HepG2 (cell line): ENCODE data around the gene GFY. TPM values are rescaled to one million over a fixed set of nuclear protein-coding genes. Genes with fewer than 3 reads are reported as not detected.

ENCODE experiments used
- CBX5 ChIP-seq: sonication (generic); formaldehyde crosslinking; IDR thresholded peaks from 2 replicates; pipeline ENCODE4 v1.4.0; 2020; ENCODE audit warnings: missing genetic modification reagents, borderline replicate concordance
- ESRRA ChIP-seq: sonication (generic); formaldehyde crosslinking; IDR thresholded peaks from 2 replicates; pipeline ENCODE4 v1.5.1; 2020; ENCODE audit warnings: mild to moderate bottlenecking, low read depth, missing genetic modification reagents
- HOXD1 ChIP-seq: sonication (generic); formaldehyde crosslinking; IDR thresholded peaks from 2 replicates; pipeline ENCODE4 v1.5.0; 2020; ENCODE audit warnings: missing genetic modification reagents
- JUNB ChIP-seq: sonication (generic); formaldehyde crosslinking; IDR thresholded peaks from 2 replicates; pipeline ENCODE4 v1.8.0; 2022; ENCODE audit warnings: missing genetic modification reagents, mild to moderate bottlenecking, borderline replicate concordance
- MED8 ChIP-seq: sonication (generic); formaldehyde crosslinking; IDR thresholded peaks from 2 replicates; pipeline ENCODE4 v1.8.1; 2023; ENCODE audit warnings: mild to moderate bottlenecking, missing genetic modification reagents; ENCODE audit not compliant: insufficient replicate concordance
- MTF2 ChIP-seq: sonication (generic); formaldehyde crosslinking; IDR thresholded peaks from 2 replicates; pipeline ENCODE4 v1.5.0; 2020; ENCODE audit warnings: missing genetic modification reagents, borderline replicate concordance
- NR2F1 ChIP-seq, 2 experiments: fragments of 450-650 bp in 1 of 2; formaldehyde crosslinking in 1 of 2; IDR thresholded peaks; 2 replicates each; pipeline versions ENCODE4 v1.5.0 to v1.6.1; 2016 to 2020; ENCODE audit warnings: mild to moderate bottlenecking in 1 of 2, missing compliant biosample characterization in 1 of 2, missing genetic modification reagents in 1 of 2, moderate library complexity in 1 of 2
- NR3C1 ChIP-seq: sonication (generic); formaldehyde crosslinking; IDR thresholded peaks from 2 replicates; pipeline ENCODE4 v1.4.0; 2020; ENCODE audit warnings: missing genetic modification reagents
- ZBTB42 ChIP-seq: sonication (generic); formaldehyde crosslinking; IDR thresholded peaks from 2 replicates; pipeline ENCODE4 v1.5.0; 2020; ENCODE audit warnings: mild to moderate bottlenecking, missing genetic modification reagents
- ZBTB8A ChIP-seq: sonication (generic); formaldehyde crosslinking; IDR thresholded peaks from 2 replicates; pipeline ENCODE4 v1.4.0; 2020; ENCODE audit warnings: mild to moderate bottlenecking, low read depth, missing genetic modification reagents, borderline replicate concordance
- ZNF235 ChIP-seq: sonication (generic); formaldehyde crosslinking; IDR thresholded peaks from 2 replicates; pipeline ENCODE4 v1.8.1; 2023; ENCODE audit warnings: mild to moderate bottlenecking, missing genetic modification reagents, borderline replicate concordance
- ZNF317 ChIP-seq: sonication (generic); formaldehyde crosslinking; IDR thresholded peaks from 2 replicates; pipeline ENCODE4 v1.5.0; 2020; ENCODE audit warnings: mild to moderate bottlenecking, missing genetic modification reagents
- ZNF331 ChIP-seq: sonication (generic); formaldehyde crosslinking; IDR thresholded peaks from 2 replicates; pipeline ENCODE4 v1.4.0; 2020; ENCODE audit warnings: missing genetic modification reagents
- ZNF570 ChIP-seq: sonication (generic); formaldehyde crosslinking; IDR thresholded peaks from 2 replicates; pipeline ENCODE4 v1.4.0; 2020; ENCODE audit warnings: mild to moderate bottlenecking, missing genetic modification reagents, borderline replicate concordance
- ZSCAN29 ChIP-seq: sonication (generic); formaldehyde crosslinking; conservative IDR thresholded peaks from 2 replicates; pipeline ENCODE4 v1.4.0; 2020; ENCODE audit warnings: mild to moderate bottlenecking, missing genetic modification reagents
- polyA plus RNA-seq, 8 experiments: library from polyadenylated mRNA; depleted of rRNA in 3 of 8; stranded (reverse) in 7 of 8; unstranded in 1 of 8; fragments of >200 nt; fragmentation: Illumina TruSeq in 4 of 8; extraction: Trizol in 4 of 8; gene quantifications; 2 replicates each; pipeline versions ENCODE4 v1.2.1 to v1.2.3, GENCODE V29; 2011 to 2016; ENCODE audit warnings: low read depth in 4 of 8, missing spikeins in 1 of 8, mixed read lengths in 1 of 8; ENCODE audit not compliant: insufficient read depth in 1 of 8
- total RNA-seq, 5 experiments: library from RNA; depleted of rRNA; stranded (reverse); fragments of >200 nt; fragmentation: Illumina TruSeq; extraction: Trizol; gene quantifications; 2 replicates each; pipeline ENCODE4 v1.2.3, GENCODE V29; 2016; ENCODE audit warnings: low read depth in 1 of 5
- TF ChIP-seq, protein P1 (sequence below): sonication (generic); formaldehyde crosslinking; IDR thresholded peaks from 2 replicates; pipeline ENCODE4 v1.4.0; 2020; ENCODE audit warnings: mild to moderate bottlenecking, low read depth, missing genetic modification reagents
- TF ChIP-seq, protein P2 (sequence below): sonication (generic); formaldehyde crosslinking; IDR thresholded peaks from 2 replicates; pipeline ENCODE4 v1.5.1; 2020; ENCODE audit warnings: mild to moderate bottlenecking, missing genetic modification reagents, borderline replicate concordance
- TF ChIP-seq, protein P3 (sequence below): sonication (generic); formaldehyde crosslinking; IDR thresholded peaks from 2 replicates; pipeline ENCODE4 v1.4.0; 2020; ENCODE audit warnings: missing genetic modification reagents

Gene GFY
- total and polyA plus RNA-seq, 2 of the 13 experiments (the other 11 are each of a cell fraction or from before 2014, with no cell fraction given) = not detected

DNA sequence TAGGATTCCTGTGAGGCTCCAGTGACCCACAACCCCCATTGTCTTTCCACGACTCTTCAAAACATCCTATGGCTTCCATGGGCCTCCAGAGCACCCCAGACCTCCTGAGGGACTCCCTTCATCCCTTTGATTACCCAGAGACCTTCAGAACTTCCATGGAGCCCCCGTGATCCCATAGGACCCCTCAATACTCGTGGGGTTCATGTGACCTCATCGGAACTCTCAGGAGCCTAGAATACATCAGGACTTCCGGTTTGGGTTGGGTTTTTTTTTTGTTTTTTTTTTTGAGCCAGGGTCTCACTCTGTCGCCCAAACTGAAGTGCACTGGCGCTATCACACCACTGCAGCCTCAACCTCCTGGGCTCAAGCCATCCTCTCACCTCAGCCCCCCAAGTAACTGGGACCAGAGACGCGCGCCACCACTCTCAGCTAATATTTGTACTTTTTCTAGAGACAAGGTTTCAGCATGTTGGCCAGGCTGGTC is 28.6 kb downstream of the GFY start (continued):
- no peak for TF ChIP-seq ZBTB8A (CRISPR knock-in tag)
- TF ChIP-seq, protein P1, sequence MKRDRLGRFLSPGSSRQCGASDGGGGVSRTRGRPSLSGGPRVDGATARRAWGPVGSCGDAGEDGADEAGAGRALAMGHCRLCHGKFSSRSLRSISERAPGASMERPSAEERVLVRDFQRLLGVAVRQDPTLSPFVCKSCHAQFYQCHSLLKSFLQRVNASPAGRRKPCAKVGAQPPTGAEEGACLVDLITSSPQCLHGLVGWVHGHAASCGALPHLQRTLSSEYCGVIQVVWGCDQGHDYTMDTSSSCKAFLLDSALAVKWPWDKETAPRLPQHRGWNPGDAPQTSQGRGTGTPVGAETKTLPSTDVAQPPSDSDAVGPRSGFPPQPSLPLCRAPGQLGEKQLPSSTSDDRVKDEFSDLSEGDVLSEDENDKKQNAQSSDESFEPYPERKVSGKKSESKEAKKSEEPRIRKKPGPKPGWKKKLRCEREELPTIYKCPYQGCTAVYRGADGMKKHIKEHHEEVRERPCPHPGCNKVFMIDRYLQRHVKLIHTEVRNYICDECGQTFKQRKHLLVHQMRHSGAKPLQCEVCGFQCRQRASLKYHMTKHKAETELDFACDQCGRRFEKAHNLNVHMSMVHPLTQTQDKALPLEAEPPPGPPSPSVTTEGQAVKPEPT (CRISPR knock-in tag) = no peak
- peak; percentile 29; the same call in 1 of the 2 replicates for TF ChIP-seq ZBTB42 (CRISPR knock-in tag)
- no peak for TF ChIP-seq HOXD1 (CRISPR knock-in tag)
- TF ChIP-seq, protein P2, sequence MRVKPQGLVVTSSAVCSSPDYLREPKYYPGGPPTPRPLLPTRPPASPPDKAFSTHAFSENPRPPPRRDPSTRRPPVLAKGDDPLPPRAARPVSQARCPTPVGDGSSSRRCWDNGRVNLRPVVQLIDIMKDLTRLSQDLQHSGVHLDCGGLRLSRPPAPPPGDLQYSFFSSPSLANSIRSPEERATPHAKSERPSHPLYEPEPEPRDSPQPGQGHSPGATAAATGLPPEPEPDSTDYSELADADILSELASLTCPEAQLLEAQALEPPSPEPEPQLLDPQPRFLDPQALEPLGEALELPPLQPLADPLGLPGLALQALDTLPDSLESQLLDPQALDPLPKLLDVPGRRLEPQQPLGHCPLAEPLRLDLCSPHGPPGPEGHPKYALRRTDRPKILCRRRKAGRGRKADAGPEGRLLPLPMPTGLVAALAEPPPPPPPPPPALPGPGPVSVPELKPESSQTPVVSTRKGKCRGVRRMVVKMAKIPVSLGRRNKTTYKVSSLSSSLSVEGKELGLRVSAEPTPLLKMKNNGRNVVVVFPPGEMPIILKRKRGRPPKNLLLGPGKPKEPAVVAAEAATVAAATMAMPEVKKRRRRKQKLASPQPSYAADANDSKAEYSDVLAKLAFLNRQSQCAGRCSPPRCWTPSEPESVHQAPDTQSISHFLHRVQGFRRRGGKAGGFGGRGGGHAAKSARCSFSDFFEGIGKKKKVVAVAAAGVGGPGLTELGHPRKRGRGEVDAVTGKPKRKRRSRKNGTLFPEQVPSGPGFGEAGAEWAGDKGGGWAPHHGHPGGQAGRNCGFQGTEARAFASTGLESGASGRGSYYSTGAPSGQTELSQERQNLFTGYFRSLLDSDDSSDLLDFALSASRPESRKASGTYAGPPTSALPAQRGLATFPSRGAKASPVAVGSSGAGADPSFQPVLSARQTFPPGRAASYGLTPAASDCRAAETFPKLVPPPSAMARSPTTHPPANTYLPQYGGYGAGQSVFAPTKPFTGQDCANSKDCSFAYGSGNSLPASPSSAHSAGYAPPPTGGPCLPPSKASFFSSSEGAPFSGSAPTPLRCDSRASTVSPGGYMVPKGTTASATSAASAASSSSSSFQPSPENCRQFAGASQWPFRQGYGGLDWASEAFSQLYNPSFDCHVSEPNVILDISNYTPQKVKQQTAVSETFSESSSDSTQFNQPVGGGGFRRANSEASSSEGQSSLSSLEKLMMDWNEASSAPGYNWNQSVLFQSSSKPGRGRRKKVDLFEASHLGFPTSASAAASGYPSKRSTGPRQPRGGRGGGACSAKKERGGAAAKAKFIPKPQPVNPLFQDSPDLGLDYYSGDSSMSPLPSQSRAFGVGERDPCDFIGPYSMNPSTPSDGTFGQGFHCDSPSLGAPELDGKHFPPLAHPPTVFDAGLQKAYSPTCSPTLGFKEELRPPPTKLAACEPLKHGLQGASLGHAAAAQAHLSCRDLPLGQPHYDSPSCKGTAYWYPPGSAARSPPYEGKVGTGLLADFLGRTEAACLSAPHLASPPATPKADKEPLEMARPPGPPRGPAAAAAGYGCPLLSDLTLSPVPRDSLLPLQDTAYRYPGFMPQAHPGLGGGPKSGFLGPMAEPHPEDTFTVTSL (CRISPR knock-in tag) = peak; percentile 30; the same call in 1 of the 2 replicates
- no peak for TF ChIP-seq MTF2 (CRISPR knock-in tag)
- no peak for TF ChIP-seq ZNF317
- TF ChIP-seq, protein P3, sequence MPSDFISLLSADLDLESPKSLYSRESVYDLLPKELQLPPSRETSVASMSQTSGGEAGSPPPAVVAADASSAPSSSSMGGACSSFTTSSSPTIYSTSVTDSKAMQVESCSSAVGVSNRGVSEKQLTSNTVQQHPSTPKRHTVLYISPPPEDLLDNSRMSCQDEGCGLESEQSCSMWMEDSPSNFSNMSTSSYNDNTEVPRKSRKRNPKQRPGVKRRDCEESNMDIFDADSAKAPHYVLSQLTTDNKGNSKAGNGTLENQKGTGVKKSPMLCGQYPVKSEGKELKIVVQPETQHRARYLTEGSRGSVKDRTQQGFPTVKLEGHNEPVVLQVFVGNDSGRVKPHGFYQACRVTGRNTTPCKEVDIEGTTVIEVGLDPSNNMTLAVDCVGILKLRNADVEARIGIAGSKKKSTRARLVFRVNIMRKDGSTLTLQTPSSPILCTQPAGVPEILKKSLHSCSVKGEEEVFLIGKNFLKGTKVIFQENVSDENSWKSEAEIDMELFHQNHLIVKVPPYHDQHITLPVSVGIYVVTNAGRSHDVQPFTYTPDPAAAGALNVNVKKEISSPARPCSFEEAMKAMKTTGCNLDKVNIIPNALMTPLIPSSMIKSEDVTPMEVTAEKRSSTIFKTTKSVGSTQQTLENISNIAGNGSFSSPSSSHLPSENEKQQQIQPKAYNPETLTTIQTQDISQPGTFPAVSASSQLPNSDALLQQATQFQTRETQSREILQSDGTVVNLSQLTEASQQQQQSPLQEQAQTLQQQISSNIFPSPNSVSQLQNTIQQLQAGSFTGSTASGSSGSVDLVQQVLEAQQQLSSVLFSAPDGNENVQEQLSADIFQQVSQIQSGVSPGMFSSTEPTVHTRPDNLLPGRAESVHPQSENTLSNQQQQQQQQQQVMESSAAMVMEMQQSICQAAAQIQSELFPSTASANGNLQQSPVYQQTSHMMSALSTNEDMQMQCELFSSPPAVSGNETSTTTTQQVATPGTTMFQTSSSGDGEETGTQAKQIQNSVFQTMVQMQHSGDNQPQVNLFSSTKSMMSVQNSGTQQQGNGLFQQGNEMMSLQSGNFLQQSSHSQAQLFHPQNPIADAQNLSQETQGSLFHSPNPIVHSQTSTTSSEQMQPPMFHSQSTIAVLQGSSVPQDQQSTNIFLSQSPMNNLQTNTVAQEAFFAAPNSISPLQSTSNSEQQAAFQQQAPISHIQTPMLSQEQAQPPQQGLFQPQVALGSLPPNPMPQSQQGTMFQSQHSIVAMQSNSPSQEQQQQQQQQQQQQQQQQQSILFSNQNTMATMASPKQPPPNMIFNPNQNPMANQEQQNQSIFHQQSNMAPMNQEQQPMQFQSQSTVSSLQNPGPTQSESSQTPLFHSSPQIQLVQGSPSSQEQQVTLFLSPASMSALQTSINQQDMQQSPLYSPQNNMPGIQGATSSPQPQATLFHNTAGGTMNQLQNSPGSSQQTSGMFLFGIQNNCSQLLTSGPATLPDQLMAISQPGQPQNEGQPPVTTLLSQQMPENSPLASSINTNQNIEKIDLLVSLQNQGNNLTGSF (CRISPR knock-in tag) = no peak
- no peak; the same call in 1 of the 2 replicates for TF ChIP-seq ZNF235 (CRISPR knock-in tag)
- no peak for TF ChIP-seq ZNF570 (CRISPR knock-in tag)
- no peak for TF ChIP-seq NR2F1 (CRISPR knock-in tag; IDR thresholded peaks at IDR 0.05)
- TF ChIP-seq ESRRA = no peak
- no peak for TF ChIP-seq NR3C1
- TF ChIP-seq ZNF331 = no peak
- TF ChIP-seq JUNB = no peak
- no peak for TF ChIP-seq CBX5 (CRISPR knock-in tag)
- TF ChIP-seq MED8 (CRISPR knock-in tag) = no peak
- TF ChIP-seq ZSCAN29 = no peak
